NT2/D1 (cell line): ENCODE results near the gene MMEL1.

Experiments
- SUZ12 ChIP-seq: IDR thresholded peaks from 2 replicates; pipeline ENCODE4 v1.6.1; 2011; ENCODE audit not compliant: insufficient read length, insufficient read depth; ENCODE audit errors: extremely low read depth
- YY1 ChIP-seq: IDR thresholded peaks from 2 replicates; pipeline ENCODE4 v1.6.1; 2011; ENCODE audit not compliant: insufficient read length, insufficient read depth
- ZNF274 ChIP-seq: IDR thresholded peaks from 2 replicates; pipeline ENCODE4 v1.6.1; 2011; ENCODE audit warnings: mild to moderate bottlenecking, low read depth, low read length

GRCh38 chr1:2597441-2598328 is 35.1 kb downstream of the MMEL1 start:
- TF ChIP-seq YY1 (no peak), ZNF274 (no peak), SUZ12 (no peak)
